ENCODE results near the gene STAT3.

Gene STAT3

GRCh38 chr17:42279776-42280630 lies 108.2 kb downstream of the STAT3 start:
- Histone ChIP-seq H4K20me1 (ENCODE audit: low read depth, low read length) (no peaks in the 10 kb centered on the region), H3K27ac (ENCODE audit: low read depth, low read length) (no peak overlapping the region), H3K9me3 (ENCODE audit: insufficient read depth, low read length) (no peaks in the 10 kb centered on the region), H3K79me2 (ENCODE audit: insufficient read depth, low read length) (no peaks in the 10 kb centered on the region), H3K9ac (ENCODE audit: low read length) (no peak overlapping the region), H2AFZ (ENCODE audit: low read depth, low read length, severe bottlenecking) (no peak overlapping the region), H3K36me3 (ENCODE audit: low read length) (no peaks in the 10 kb centered on the region), H3K4me3 (ENCODE audit: insufficient read depth, low read length, poor library complexity, severe bottlenecking) (no peak overlapping the region), H3K27me3 (ENCODE audit: low read length) (no peaks in the 10 kb centered on the region), H3K9me2 (replicated peaks; ENCODE audit: insufficient read depth, low read length) (no peaks in the 10 kb centered on the region), H3F3A (ENCODE audit: insufficient read depth) (no peaks in the 10 kb centered on the region), H3K4me2 (ENCODE audit: low read depth, low read length, poor library complexity, severe bottlenecking) (no peak overlapping the region)
- TF ChIP-seq CTCF (IDR thresholded peaks at IDR 0.05; ENCODE audit: insufficient read depth, low read length, poor library complexity, severe bottlenecking): no peak
- no peak for TF ChIP-seq EZH2phosphoT487 (conservative IDR thresholded peaks at IDR 0.05; ENCODE audit: low read length)

DNA sequence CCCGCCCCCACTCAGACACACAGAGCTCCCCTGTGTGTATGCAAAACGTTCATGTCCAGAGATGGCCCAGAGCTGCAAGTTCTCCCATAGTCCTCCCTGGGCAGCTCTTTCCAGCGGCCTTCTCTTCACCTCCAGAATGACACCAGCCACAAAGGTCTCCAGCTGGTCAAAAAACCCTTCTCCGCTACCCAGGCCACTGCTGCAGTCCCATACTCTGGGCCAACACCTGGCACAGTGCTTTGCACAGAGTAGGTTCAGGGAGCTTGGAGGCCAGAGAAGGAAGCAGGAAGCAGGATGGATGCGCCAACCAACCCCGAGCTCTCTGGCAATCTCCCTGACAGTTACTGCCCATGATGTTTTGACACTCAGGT lies 110.9 kb downstream of the STAT3 start:
- no peak overlapping the region for H3K4me3 ChIP-seq (ENCODE audit: insufficient read depth, low read length, poor library complexity, severe bottlenecking)
- H3K27me3 ChIP-seq (ENCODE audit: low read length): no peaks in the 10 kb centered on the region
- no peak overlapping the region for H3K27ac ChIP-seq (ENCODE audit: low read depth, low read length)
- TF ChIP-seq EZH2phosphoT487 (conservative IDR thresholded peaks at IDR 0.05; ENCODE audit: low read length): no peak
- no peak for TF ChIP-seq CTCF (IDR thresholded peaks at IDR 0.05; ENCODE audit: insufficient read depth, low read length, poor library complexity, severe bottlenecking)
- H3K36me3 ChIP-seq (ENCODE audit: low read length): no peaks in the 10 kb centered on the region
- H3K9me2 ChIP-seq (replicated peaks; ENCODE audit: insufficient read depth, low read length): no peaks in the 10 kb centered on the region
- no peaks in the 10 kb centered on the region for H3K9me3 ChIP-seq (ENCODE audit: insufficient read depth, low read length)
- no peaks in the 10 kb centered on the region; the same call in 1 of the 2 replicates for H3K79me2 ChIP-seq (ENCODE audit: insufficient read depth, low read length)
- H3K4me2 ChIP-seq (ENCODE audit: low read depth, low read length, poor library complexity, severe bottlenecking): no peak overlapping the region
- no peaks in the 10 kb centered on the region for H4K20me1 ChIP-seq (ENCODE audit: low read depth, low read length)
- H2AFZ ChIP-seq (ENCODE audit: low read depth, low read length, severe bottlenecking): no peak overlapping the region
- H3K9ac ChIP-seq (ENCODE audit: low read length): no peak overlapping the region
- H3F3A ChIP-seq (ENCODE audit: insufficient read depth): no peaks in the 10 kb centered on the region

DNA sequence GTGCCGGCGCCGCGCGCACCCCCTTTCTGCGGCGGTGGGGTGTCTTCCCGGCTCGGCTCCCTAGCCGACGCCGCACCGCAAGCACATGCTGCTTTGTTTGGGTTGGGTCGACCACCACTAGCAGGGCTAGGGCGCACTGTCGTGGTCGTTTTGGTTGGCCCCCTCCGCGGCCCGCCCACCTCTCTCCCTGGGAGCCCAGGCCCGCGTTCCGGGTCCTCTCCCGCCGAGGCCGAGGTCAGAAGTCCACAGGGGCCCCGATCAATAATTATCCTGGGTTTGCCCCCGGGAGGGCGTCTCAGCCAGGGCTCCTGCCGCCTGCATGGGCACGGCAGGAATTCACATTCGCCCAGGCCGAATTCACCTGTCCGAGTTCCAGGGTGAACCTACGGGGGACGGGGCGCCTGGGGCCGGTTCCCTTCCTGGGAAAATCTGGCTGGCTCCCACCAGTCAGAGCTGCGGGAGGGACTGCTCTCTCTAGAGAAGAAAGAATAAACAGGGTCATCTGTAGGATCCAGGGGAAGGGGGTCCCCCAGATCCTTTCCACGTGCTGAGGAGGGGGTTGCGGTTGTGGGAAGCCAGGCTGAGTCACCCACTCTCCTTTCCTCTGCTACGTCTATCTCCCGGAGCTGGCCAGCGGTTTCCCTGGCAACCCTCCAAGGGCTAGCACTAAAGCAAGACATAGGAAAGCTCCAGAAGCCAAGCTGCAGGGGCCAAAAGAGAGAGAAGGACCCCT lies 111.5 kb downstream of the STAT3 start:
- no peaks in the 10 kb centered on the region; the same call in 1 of the 2 replicates for H3K79me2 ChIP-seq (ENCODE audit: insufficient read depth, low read length)
- H3K27ac ChIP-seq (ENCODE audit: low read depth, low read length): no peak overlapping the region

More for the DNA sequence above, 111.5 kb downstream of the STAT3 start:
- Histone ChIP-seq H3K36me3 (ENCODE audit: low read length) (no peaks in the 10 kb centered on the region), H3K27me3 (ENCODE audit: low read length) (no peaks in the 10 kb centered on the region), H3K4me2 (ENCODE audit: low read depth, low read length, poor library complexity, severe bottlenecking) (peak overlapping the region; percentile 55), H3K9me3 (ENCODE audit: insufficient read depth, low read length) (no peaks in the 10 kb centered on the region), H3K9ac (ENCODE audit: low read length) (peak overlapping the region; percentile 65), H2AFZ (ENCODE audit: low read depth, low read length, severe bottlenecking) (peak overlapping the region; percentile 92), H4K20me1 (ENCODE audit: low read depth, low read length) (no peaks in the 10 kb centered on the region), H3K4me3 (ENCODE audit: insufficient read depth, low read length, poor library complexity, severe bottlenecking) (peak overlapping the region; percentile 58), H3K9me2 (replicated peaks; ENCODE audit: insufficient read depth, low read length) (no peaks in the 10 kb centered on the region), H3F3A (ENCODE audit: insufficient read depth) (no peaks in the 10 kb centered on the region)
- TF ChIP-seq CTCF (IDR thresholded peaks at IDR 0.05; ENCODE audit: insufficient read depth, low read length, poor library complexity, severe bottlenecking): no peak
- no peak for TF ChIP-seq EZH2phosphoT487 (conservative IDR thresholded peaks at IDR 0.05; ENCODE audit: low read length)

Measured in SU-DHL-6 (cell line).